Left ventricle myocardium inferior (tissue), 1 donor: ENCODE measurements around the gene STK4. TPM values are rescaled to one million over a fixed set of nuclear protein-coding genes. Genes with fewer than 3 reads are reported as not detected.

ENCODE experiments used
- DNase-seq: peaks from one replicate; pipeline ENCODE4 v3.0.0-alpha.2; 2020
- H3K27ac ChIP-seq: fragments of 200-600 bp; replicated peaks from 2 replicates; pipeline ENCODE4 v1.8.0; 2021
- H3K27me3 ChIP-seq: fragments of 200-600 bp; 2 replicates; pipeline ENCODE4 v1.8.0; 2021; ENCODE audit warnings: low read depth
- H3K36me3 ChIP-seq: fragments of 200-600 bp; 2 replicates; pipeline ENCODE4 v1.8.0; 2021
- H3K4me1 ChIP-seq: fragments of 200-600 bp; 2 replicates; pipeline ENCODE4 v1.8.0; 2021
- H3K4me3 ChIP-seq: fragments of 200-600 bp; 2 replicates; pipeline ENCODE4 v1.8.0; 2021; ENCODE audit warnings: mild to moderate bottlenecking, moderate library complexity
- H3K9me3 ChIP-seq: fragments of 200-600 bp; replicated peaks from 2 replicates; pipeline ENCODE4 v1.8.0; 2021
- intact Hi-C: fragments of 100-400 bp; cut with micrococcal nuclease; formaldehyde crosslinking; loops from one replicate; pipeline ENCODE4 v1.11.0; 2022
- total RNA-seq: library from RNA; stranded (reverse); fragmentation: NEBNext Ultra II Directional; extraction: Animal tissue kit (Norgen Biotek cat#: 25700); gene quantifications from one replicate; pipeline ENCODE4 v1.2.1, GENCODE V29; 2021
- TF ChIP-seq, protein P1 (sequence below): fragments of 200-600 bp; IDR thresholded peaks from 2 replicates; pipeline ENCODE4 v1.8.0; 2021; ENCODE audit warnings: antibody characterized with exemption, mild to moderate bottlenecking, borderline replicate concordance
- donor health status: DM: no; HTN: yes; CAD: no; lungs with severe emphysema.

The STK4 gene
- total RNA-seq, 1 donor from 2014 or later: 9.8 TPM

- H3K4me3 ChIP-seq: no peak overlapping the region
- TF ChIP-seq, protein P1, sequence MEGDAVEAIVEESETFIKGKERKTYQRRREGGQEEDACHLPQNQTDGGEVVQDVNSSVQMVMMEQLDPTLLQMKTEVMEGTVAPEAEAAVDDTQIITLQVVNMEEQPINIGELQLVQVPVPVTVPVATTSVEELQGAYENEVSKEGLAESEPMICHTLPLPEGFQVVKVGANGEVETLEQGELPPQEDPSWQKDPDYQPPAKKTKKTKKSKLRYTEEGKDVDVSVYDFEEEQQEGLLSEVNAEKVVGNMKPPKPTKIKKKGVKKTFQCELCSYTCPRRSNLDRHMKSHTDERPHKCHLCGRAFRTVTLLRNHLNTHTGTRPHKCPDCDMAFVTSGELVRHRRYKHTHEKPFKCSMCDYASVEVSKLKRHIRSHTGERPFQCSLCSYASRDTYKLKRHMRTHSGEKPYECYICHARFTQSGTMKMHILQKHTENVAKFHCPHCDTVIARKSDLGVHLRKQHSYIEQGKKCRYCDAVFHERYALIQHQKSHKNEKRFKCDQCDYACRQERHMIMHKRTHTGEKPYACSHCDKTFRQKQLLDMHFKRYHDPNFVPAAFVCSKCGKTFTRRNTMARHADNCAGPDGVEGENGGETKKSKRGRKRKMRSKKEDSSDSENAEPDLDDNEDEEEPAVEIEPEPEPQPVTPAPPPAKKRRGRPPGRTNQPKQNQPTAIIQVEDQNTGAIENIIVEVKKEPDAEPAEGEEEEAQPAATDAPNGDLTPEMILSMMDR: no peak
- intact Hi-C loops: no loop called here
- H3K9me3 ChIP-seq: no peaks in the 10 kb centered on the region
- H3K27me3 ChIP-seq: no peaks in the 10 kb centered on the region
- peaks cover 7% of the 10 kb centered on the region for H3K36me3 ChIP-seq
- no peak overlapping the region for H3K27ac ChIP-seq
- DNase-seq: no peak
- no peaks in the 10 kb centered on the region for H3K4me1 ChIP-seq
Observed at GRCh38 chr20:44921447-44921846, 44.9 kb upstream of the STK4 start.

GRCh38 chr20:44924541-44924940 lies 41.8 kb upstream of the STK4 start:
- H3K27me3 ChIP-seq: no peaks in the 10 kb centered on the region
- H3K4me1 ChIP-seq: no peaks in the 10 kb centered on the region
- H3K4me3 ChIP-seq: no peak overlapping the region
- peaks cover 3% of the 10 kb centered on the region for H3K36me3 ChIP-seq
- intact Hi-C loops: no loop called here
- TF ChIP-seq, protein P1: no peak
- no peaks in the 10 kb centered on the region for H3K9me3 ChIP-seq
- DNase-seq: no peak
- no peak overlapping the region for H3K27ac ChIP-seq

GRCh38 chr20:44928595-44928994 lies 37.7 kb upstream of the STK4 start:
- TF ChIP-seq, protein P1: no peak
- intact Hi-C loops: no loop called here

DNA sequence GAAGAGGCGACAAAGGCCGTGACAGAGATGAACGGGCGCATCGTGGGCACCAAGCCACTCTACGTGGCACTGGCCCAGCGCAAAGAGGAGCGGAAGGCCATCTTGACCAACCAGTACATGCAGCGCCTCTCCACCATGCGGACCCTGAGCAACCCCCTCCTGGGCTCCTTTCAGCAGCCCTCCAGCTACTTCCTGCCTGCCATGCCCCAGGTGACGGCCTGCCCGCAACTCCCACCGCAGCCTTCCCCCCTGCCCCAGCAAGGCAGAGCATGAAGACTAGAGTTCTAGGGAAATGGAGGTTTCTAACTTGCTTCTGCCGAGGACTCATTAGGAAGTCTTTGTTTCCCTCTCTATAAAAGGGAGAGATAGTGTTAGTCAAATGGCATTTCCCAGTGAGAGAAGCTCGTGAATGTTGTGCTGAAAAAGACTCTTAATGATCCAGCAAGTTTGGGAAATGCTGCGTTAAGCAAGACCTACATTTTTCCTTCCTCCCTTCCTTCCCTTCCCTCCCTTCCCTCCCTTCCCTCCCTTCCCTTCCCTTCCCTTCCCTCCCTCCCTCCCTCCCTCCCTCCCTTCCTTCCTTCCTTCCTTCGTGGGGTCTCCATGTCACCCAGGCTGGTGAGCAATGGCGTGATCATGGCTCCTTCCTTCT lies 35.7 kb upstream of the STK4 start:
- no peaks in the 10 kb centered on the region for H3K9me3 ChIP-seq
- no peaks in the 10 kb centered on the region for H3K27me3 ChIP-seq
- H3K36me3 ChIP-seq: no peaks in the 10 kb centered on the region
- TF ChIP-seq, protein P1: no peak
- intact Hi-C loops: no loop called here
- DNase-seq: no peak
- no peak overlapping the region for H3K27ac ChIP-seq
- no peak overlapping the region for H3K4me3 ChIP-seq
- no peaks in the 10 kb centered on the region for H3K4me1 ChIP-seq

More at GRCh38 chr20:44928595-44928994, 37.7 kb upstream of the STK4 start:
- DNase-seq: no peak
- no peaks in the 10 kb centered on the region for H3K4me1 ChIP-seq
- H3K9me3 ChIP-seq: no peaks in the 10 kb centered on the region
- peaks cover under 1% of the 10 kb centered on the region for H3K36me3 ChIP-seq
- no peak overlapping the region for H3K27ac ChIP-seq
- H3K27me3 ChIP-seq: no peaks in the 10 kb centered on the region
- no peak overlapping the region for H3K4me3 ChIP-seq

GRCh38 chr20:44931911-44932310 lies 34.4 kb upstream of the STK4 start:
- intact Hi-C loops: no loop called here
- H3K36me3 ChIP-seq: no peaks in the 10 kb centered on the region
- TF ChIP-seq, protein P1: no peak
- no peak overlapping the region for H3K27ac ChIP-seq
- no peaks in the 10 kb centered on the region for H3K27me3 ChIP-seq
- no peak overlapping the region for H3K4me3 ChIP-seq
- H3K4me1 ChIP-seq: no peaks in the 10 kb centered on the region
- DNase-seq: no peak
- no peaks in the 10 kb centered on the region for H3K9me3 ChIP-seq

GRCh38 chr20:44932916-44933315 lies 33.4 kb upstream of the STK4 start:
- no peaks in the 10 kb centered on the region for H3K9me3 ChIP-seq
- peaks cover 1% of the 10 kb centered on the region for H3K36me3 ChIP-seq
- TF ChIP-seq, protein P1: no peak
- H3K4me1 ChIP-seq: no peaks in the 10 kb centered on the region
- intact Hi-C loops: no loop called here
- H3K4me3 ChIP-seq: no peak overlapping the region
- H3K27ac ChIP-seq: no peak overlapping the region
- H3K27me3 ChIP-seq: no peaks in the 10 kb centered on the region
- no peak for DNase-seq
